Activated naive CD4-positive, alpha-beta T cell treated with anti-CD3 and anti-CD28 coated beads for 36 hours (primary cell): Measurements from ENCODE around the gene CD226. TPM values are rescaled to one million over a fixed set of nuclear protein-coding genes. Genes with fewer than 3 reads are reported as not detected.

ENCODE experiments used
- CTCF ChIA-PET: fragments of 350-600 bp; sonication (Branson Sonifier 250); formaldehyde crosslinking; loops from one replicate; lab custom pipeline; 2021; ENCODE audit warnings: antibody characterized with exemption; lab: Charles Lee
- DNase-seq: peaks from one replicate; pipeline ENCODE4 v3.0.0-alpha.2; 2020
- H3K27ac Mint-ChIP-seq: one replicate; pipeline ENCODE4 v1.8.0; 2021; ENCODE audit warnings: mild to moderate bottlenecking, mixed read lengths
- H3K27me3 Mint-ChIP-seq: one replicate; pipeline ENCODE4 v1.8.0; 2021; ENCODE audit warnings: low read depth, mixed read lengths
- H3K36me3 Mint-ChIP-seq: one replicate; pipeline ENCODE4 v1.8.0; 2021; ENCODE audit warnings: low read depth, mixed read lengths
- H3K4me1 Mint-ChIP-seq: one replicate; pipeline ENCODE4 v1.8.0; 2021; ENCODE audit warnings: low read depth, mixed read lengths
- H3K4me3 Mint-ChIP-seq: one replicate; pipeline ENCODE4 v1.8.0; 2021; ENCODE audit warnings: mild to moderate bottlenecking, moderate library complexity, mixed read lengths
- H3K9me3 Mint-ChIP-seq: one replicate; pipeline ENCODE4 v1.8.0; 2021; ENCODE audit warnings: mixed read lengths
- intact Hi-C: fragments of 100-400 bp; cut with micrococcal nuclease; formaldehyde crosslinking; loops from one replicate; pipeline ENCODE4 v1.15.1; 2023
- total RNA-seq, 2 experiments: library from RNA; stranded (reverse); gene quantifications; one replicate each; pipeline ENCODE4 v1.2.3, GENCODE V29; 2021

The CD226 gene
- total RNA-seq, 2 experiments from 2014 or later, result 19.4 to 19.9 TPM

DNA sequence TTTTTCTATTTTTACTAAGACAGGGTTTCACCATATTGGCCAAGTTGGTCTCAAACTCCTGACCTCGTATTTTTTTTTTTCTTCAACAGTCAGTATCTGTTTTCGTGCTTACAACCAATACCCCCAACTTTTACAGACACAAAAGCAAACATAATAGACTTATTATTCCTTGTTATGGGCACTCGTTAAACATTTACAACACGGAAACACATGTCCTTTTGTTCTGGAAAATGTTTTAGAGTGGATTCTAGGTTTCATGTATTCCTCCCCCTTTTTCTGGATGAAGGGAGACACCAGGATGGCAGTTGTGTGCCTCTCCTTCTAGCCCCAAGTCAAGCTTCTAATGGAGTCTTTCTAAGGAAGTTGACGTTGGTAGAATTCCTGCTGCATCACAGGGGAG, 88.8 kb downstream of the CD226 start:
- no peaks in the 10 kb centered on the region for H3K27me3 Mint-ChIP-seq
- H3K27ac Mint-ChIP-seq, result no peak overlapping the region
- no peak for DNase-seq
- H3K9me3 Mint-ChIP-seq, result no peaks in the 10 kb centered on the region
- no peak overlapping the region for H3K4me3 Mint-ChIP-seq
- H3K36me3 Mint-ChIP-seq, result peaks cover 23% of the 10 kb centered on the region
- H3K4me1 Mint-ChIP-seq, result no peaks in the 10 kb centered on the region
- CTCF ChIA-PET, result no interaction called here
- intact Hi-C loops, result no loop called here

DNA sequence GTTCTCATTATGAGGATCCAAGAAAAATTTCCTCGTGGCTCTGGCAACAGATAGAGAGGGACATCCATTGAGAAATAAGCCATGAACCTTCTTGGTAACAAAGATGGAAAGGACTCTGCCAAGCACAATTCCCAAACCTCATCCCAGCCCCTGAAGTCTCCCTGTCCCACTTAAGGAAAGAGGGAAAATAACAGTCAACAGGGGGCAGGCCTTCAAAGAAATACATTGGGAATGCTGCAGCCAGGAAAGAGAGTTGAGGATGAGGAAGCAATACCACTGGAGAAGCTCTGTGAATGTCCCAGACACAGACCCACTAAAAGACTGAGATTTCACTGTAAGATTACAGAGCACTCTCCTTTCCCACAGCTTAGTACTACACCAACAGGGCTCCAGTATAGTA, 93.2 kb downstream of the CD226 start:
- no peak overlapping the region for H3K27ac Mint-ChIP-seq
- no peak for DNase-seq
- no peaks in the 10 kb centered on the region for H3K4me1 Mint-ChIP-seq
- no peaks in the 10 kb centered on the region for H3K27me3 Mint-ChIP-seq
- peaks cover 14% of the 10 kb centered on the region for H3K36me3 Mint-ChIP-seq
- intact Hi-C loops, result no loop called here
- no peaks in the 10 kb centered on the region for H3K9me3 Mint-ChIP-seq
- CTCF ChIA-PET, result interaction anchor here (1.5 kb wide), 1 partner anchor 8 kb away, joined by 4 read pairs; no protein-coding TSS in a partner anchor
- H3K4me3 Mint-ChIP-seq, result no peak overlapping the region

DNA sequence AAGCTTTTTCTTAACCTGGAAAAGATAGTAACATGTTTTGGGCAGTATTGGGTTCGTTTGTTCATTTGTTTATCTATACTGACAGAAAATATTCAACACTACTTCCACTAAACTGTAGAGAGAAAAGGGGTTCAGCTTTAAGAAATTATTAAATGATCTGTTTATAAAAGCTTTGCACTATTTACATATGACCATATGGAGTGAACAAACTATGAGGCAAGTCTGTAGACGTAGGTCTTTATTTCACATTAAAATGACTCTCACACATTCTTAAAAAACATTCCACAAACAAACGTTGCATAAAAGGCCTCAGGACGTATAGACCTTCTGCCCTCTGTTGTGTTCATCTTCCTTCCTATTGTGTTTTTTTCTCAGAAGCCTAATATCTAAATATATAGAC, 94.6 kb downstream of the CD226 start:
- DNase-seq, result no peak
- Mint-ChIP-seq H3K9me3 (no peaks in the 10 kb centered on the region), H3K27ac (no peak overlapping the region), H3K4me1 (no peaks in the 10 kb centered on the region), H3K27me3 (no peaks in the 10 kb centered on the region), H3K4me3 (no peak overlapping the region), H3K36me3 (peaks cover 11% of the 10 kb centered on the region)
- CTCF ChIA-PET, result no interaction called here
- intact Hi-C loops, result no loop called here

DNA sequence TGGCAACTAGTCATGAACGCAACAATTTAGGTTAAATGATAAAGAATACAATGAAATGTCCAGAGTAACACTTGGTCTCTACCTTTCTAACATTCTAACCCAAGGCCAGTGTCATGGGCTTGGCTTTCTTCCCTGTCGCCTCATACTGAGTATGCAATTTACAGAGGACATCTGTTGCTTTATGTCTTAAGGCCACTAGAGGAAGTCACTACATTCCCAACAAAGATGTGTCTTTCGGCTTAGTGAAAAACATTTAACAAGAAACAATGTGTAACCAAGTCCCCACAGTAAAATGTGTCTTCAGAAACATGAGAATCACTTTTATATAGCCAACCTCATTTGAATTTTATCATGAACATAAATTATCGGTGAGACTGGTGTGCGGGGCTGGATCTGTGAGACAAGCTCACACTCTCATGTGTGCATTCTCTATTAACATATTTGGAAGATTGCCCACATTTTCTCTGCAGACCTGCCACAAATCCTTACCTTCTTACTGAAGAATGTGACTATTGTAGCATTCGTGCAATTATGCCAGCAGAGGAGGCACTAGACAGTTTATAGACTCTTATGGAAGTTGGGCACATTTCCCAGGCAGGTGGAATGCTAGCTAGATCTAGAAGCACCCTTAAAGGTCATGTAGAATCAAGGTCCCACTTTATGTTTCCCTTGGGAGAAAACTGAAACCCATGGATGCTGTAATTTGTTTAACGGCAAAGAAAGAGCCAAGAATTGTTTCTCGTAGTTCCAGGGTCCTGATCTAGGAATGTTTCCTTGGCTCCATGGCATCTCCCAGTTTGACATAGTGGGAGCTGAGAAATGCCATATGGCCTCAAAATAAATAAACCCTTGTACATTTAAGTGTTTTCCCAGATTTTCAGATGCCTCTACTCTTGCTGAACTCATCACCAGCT, 101.8 kb downstream of the CD226 start:
- H3K36me3 Mint-ChIP-seq, result no peaks in the 10 kb centered on the region
- no peaks in the 10 kb centered on the region for H3K27me3 Mint-ChIP-seq
- no peak for DNase-seq
- no peaks in the 10 kb centered on the region for H3K4me1 Mint-ChIP-seq
- intact Hi-C loops, result loop anchor here (2.0 kb wide), 1 partner anchor 241 kb away; no protein-coding TSS in a partner anchor
- H3K9me3 Mint-ChIP-seq, result no peaks in the 10 kb centered on the region
- CTCF ChIA-PET, result interaction anchor here (1.4 kb wide), 1 partner anchor 9 kb away, joined by 4 read pairs; no protein-coding TSS in a partner anchor
- H3K27ac Mint-ChIP-seq, result no peak overlapping the region
- H3K4me3 Mint-ChIP-seq, result no peak overlapping the region

DNA sequence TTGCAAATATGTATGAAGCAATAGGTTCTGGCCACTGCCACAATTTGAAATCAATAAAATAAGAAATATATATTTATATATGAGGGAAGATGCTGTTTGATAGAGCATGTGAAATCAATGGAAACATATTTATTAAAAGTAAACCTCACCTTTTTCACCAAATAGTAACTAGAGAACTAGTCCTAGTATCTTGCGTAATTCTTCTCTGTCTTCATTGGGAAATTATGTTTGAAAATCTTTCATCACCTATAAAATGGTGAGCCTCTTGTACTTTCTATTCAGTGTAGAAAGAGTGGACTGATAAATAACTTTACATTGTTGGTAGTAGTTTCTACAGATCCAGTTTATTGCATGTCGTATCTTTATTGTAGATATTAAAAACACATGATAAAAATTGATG, 103.0 kb downstream of the CD226 start:
- CTCF ChIA-PET, result no interaction called here
- no peak overlapping the region for H3K27ac Mint-ChIP-seq

DNA sequence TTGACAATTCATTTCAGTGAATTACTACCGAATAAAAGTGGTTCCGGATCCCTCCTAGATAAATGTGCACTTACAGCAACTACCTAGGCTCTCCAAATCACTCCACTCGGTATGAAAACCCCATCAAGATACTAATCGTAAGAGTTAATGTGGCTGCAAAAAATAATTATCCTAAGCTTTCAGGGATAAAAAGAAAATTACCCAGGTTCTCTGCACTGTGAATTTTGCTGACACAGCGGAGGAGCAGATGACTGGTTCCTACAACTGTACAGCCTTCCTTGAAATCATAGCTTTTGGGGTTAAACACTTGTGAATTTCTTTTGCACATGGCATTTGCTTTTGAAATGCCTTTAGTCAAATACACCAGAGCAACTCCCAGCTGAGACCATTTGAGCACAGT, 104.7 kb downstream of the CD226 start:
- CTCF ChIA-PET, result no interaction called here
- Mint-ChIP-seq H3K4me3 (no peak overlapping the region), H3K36me3 (peaks cover 2% of the 10 kb centered on the region), H3K27me3 (no peaks in the 10 kb centered on the region), H3K27ac (no peak overlapping the region), H3K4me1 (no peaks in the 10 kb centered on the region), H3K9me3 (no peaks in the 10 kb centered on the region)
- intact Hi-C loops, result no loop called here
- no peak for DNase-seq

More for the DNA sequence above, 103.0 kb downstream of the CD226 start:
- DNase-seq, result no peak
- no peaks in the 10 kb centered on the region for H3K4me1 Mint-ChIP-seq
- intact Hi-C loops, result loop anchor here (2.0 kb wide), 1 partner anchor 242 kb away; no protein-coding TSS in a partner anchor
- H3K27me3 Mint-ChIP-seq, result no peaks in the 10 kb centered on the region
- peaks cover 2% of the 10 kb centered on the region for H3K36me3 Mint-ChIP-seq
- H3K4me3 Mint-ChIP-seq, result no peak overlapping the region
- no peaks in the 10 kb centered on the region for H3K9me3 Mint-ChIP-seq

DNA sequence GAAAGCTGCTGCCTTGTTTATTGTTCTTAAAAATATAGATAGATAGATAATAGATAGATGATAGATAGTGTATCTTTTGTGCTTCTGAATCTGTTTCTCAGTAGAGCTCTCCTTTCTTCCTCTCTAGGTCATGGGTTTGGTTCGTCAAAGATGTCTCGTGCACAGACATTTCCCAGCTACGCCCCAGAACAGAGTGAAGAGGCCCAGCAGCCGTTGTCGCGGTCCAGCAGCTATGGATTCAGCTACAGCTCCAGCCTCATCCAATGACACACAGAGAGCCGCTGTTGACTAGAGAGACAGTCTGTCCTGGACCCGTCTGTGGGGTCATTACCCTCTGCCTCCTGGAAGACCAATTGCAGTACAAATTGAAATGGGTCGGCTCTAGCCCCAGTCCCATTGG, 106.6 kb downstream of the CD226 start:
- Mint-ChIP-seq H3K4me3 (no peak overlapping the region), H3K36me3 (peaks cover 2% of the 10 kb centered on the region), H3K9me3 (no peaks in the 10 kb centered on the region), H3K4me1 (no peaks in the 10 kb centered on the region), H3K27ac (no peak overlapping the region), H3K27me3 (no peaks in the 10 kb centered on the region)
- intact Hi-C loops, result no loop called here
- DNase-seq, result no peak
- CTCF ChIA-PET, result interaction anchor here (2.0 kb wide), 1 partner anchor 8 kb away, joined by 7 read pairs; no protein-coding TSS in a partner anchor

DNA sequence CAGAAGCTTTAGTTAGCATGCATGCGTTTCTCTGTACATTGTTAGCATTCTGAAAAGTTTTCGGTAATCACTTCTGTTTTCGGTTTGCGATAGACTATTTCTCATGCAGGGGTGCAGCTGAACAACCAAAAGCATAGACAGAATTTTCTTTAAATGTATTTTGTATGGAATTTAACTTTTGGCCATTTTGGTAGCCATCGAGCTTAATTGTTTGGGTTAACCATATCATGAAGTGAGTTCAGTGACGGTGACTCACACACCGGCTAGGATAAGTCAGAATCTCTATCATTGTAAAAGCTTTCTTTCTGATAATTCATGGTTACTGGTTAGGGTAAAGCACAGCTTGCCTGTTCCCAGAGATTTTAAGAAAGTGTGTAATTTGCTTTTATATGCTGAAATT, 107.2 kb downstream of the CD226 start:
- Mint-ChIP-seq H3K27ac (no peak overlapping the region), H3K4me1 (no peaks in the 10 kb centered on the region), H3K9me3 (no peaks in the 10 kb centered on the region), H3K27me3 (no peaks in the 10 kb centered on the region), H3K36me3 (peaks cover 3% of the 10 kb centered on the region), H3K4me3 (no peak overlapping the region)
- intact Hi-C loops, result no loop called here
- CTCF ChIA-PET, result interaction anchor here (1.1 to 2.0 kb wide), 2 partner anchors 9 kb away, joined by 5 to 7 read pairs; no protein-coding TSS in a partner anchor
- no peak for DNase-seq

DNA sequence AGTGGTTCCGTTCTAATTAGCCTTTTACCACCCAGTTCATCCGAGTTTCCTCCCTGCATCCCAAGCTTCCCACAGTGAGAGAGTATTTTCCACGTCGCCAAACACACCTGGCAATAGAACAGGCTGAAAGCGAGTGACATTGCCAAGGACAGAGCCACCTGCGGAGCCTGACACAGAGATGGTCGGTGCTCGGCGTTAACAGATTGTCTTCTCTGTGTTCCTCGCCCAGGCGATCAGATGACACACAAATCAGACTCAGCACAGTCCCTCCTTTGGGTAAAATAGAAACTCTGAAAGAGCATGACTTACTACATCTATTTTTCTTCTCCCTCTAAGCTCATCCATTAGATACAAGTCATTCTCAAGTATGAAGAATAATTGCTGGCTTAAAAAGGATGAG, 107.7 kb downstream of the CD226 start:
- CTCF ChIA-PET, result interaction anchor here (1.1 to 2.0 kb wide), 2 partner anchors 9 kb away, joined by 5 to 7 read pairs; no protein-coding TSS in a partner anchor
- H3K27me3 Mint-ChIP-seq, result no peaks in the 10 kb centered on the region
- no peak overlapping the region for H3K4me3 Mint-ChIP-seq
- H3K36me3 Mint-ChIP-seq, result peaks cover 4% of the 10 kb centered on the region
- no peak overlapping the region for H3K27ac Mint-ChIP-seq
- intact Hi-C loops, result no loop called here
- no peak for DNase-seq
- no peaks in the 10 kb centered on the region for H3K4me1 Mint-ChIP-seq
- no peaks in the 10 kb centered on the region for H3K9me3 Mint-ChIP-seq

DNA sequence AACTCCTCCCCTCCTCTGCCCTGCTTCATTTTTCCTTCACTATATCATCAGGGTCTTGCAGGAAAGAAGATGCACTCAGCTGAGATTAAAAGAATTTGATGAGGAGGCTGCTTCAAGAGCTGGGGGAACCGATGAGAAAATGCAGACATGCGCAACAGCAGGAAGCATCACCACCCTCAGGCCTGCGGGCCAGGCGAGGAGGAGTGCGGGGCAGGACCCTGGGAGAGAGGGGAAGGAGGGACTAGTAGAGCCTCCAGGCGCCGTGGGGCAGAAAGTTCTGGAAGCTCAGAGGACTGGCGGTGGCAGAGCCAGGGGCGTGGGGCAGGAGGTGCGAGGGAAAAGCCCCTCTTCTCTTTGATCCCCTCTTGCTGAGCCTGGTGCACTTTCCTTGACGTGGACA, 108.2 kb downstream of the CD226 start:
- no peak for DNase-seq
- intact Hi-C loops, result no loop called here
- Mint-ChIP-seq H3K9me3 (no peaks in the 10 kb centered on the region), H3K4me3 (no peak overlapping the region), H3K36me3 (peaks cover 7% of the 10 kb centered on the region), H3K27ac (no peak overlapping the region), H3K4me1 (no peaks in the 10 kb centered on the region), H3K27me3 (no peaks in the 10 kb centered on the region)
- CTCF ChIA-PET, result interaction anchor here (1.1 to 2.0 kb wide), 2 partner anchors 8 to 10 kb away, joined by 5 to 7 read pairs; no protein-coding TSS in a partner anchor

DNA sequence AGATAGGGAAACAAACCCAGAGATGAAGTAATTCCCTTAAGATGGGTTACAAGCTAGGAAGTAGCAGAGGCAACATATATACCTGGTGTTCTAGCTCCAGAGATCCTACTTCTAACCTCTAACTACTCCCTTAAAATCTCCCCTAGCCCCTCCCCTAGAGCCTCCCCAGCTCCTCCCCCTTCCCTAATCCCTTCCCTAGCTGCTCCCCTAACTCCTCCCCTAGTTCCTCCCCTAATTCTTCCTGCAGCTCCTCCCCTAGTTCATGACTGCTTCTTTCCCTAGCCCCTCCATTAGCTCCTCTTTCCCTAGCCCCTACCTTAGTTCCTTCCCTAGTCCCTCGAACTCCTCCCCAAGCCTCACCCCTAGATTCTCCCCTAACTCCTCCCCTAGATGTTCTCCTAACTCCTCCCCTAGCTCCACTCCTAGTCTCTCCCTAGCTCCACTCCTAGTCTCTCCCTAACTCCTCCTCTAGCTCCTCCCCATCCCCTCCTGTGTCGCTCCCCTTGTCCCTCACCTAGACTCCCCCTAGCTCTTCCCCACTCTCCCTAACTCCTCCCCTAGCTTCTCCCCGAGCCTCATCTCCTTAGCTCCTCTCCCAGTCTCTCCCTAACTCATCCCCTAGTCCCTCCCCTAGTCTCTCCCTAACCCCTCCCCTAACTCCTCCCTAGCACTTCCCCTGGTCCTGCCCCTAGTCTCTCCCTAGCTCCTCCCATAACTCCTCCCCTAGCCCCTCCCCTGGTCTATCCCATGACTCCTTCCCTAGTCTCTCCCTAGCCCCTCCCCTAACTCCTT, 108.9 kb downstream of the CD226 start:
- Mint-ChIP-seq H3K36me3 (peaks cover 7% of the 10 kb centered on the region), H3K9me3 (no peaks in the 10 kb centered on the region), H3K27ac (no peak overlapping the region), H3K27me3 (no peaks in the 10 kb centered on the region), H3K4me3 (no peak overlapping the region), H3K4me1 (no peaks in the 10 kb centered on the region)
- DNase-seq, result peak; percentile 26
- intact Hi-C loops, result no loop called here
- CTCF ChIA-PET, result interaction anchor here (0.6 kb wide), 1 partner anchor 107 kb away, joined by 3 read pairs; no protein-coding TSS in a partner anchor

DNA sequence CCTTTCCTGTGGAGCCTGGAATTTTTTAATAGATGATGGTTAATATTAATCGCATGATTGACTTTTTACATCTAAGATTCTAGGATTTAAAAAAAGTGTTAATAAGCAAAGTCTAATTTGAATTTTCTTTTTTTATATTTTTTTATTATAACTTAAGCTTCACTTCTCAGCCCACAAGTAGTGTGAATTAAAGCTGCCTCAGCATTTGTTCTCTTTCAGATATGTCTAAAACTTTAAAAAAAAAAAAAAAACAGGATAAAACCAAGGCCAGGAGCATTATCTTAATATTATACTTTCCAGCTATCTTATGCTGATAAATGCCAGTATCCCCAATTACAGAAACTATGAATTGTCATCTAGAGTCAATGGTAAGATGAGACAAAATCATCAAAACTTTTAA, 109.7 kb downstream of the CD226 start:
- no peaks in the 10 kb centered on the region for H3K4me1 Mint-ChIP-seq
- H3K9me3 Mint-ChIP-seq, result no peaks in the 10 kb centered on the region
- no peak overlapping the region for H3K4me3 Mint-ChIP-seq
- H3K36me3 Mint-ChIP-seq, result peaks cover 7% of the 10 kb centered on the region
- CTCF ChIA-PET, result interaction anchor here (0.6 to 0.8 kb wide), 2 partner anchors 31 to 107 kb away, joined by 3 to 4 read pairs; no protein-coding TSS in a partner anchor
- intact Hi-C loops, result no loop called here
- DNase-seq, result no peak
- no peaks in the 10 kb centered on the region for H3K27me3 Mint-ChIP-seq
- H3K27ac Mint-ChIP-seq, result no peak overlapping the region
